Stimulated activated CD4-positive, alpha-beta T cell treated with anti-CD3 and anti-CD28 coated beads, Interleukin-15, amount 100 ng/mL, for 1 hour (primary cell): Measurements from ENCODE around the gene DOP1B.
"Not testable (repeated sequence)": the region's sequence is repeated elsewhere in the genome, so short reads cannot be mapped to it uniquely, and the experiment has no call there.

Experiments
- DNase-seq, 2 donors: peaks; one replicate each; pipeline ENCODE4 v3.0.0-alpha.2; 2020; ENCODE audit warnings: low read depth in 1 of 2, low spot score in 1 of 2

DOP1B gene

DNA sequence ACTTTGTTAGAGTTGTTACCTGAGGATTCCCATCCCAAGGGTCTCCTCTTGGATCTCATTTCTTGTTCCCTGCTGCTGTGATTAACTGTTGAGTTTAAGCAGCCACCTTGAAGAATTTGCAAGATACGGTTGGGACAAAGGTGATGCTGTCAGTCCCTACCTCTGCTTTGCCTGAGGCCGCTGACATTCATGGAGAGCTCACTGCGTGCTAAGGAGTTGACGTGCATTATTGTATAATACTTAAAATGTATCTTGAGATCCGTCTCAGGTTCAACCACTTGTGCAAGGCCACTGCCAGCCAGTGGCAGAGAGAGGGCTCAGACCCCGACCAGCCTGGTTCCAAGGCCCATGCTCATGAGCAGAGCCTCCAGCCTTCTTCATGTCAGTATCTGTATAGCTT is 14.2 kb downstream of the DOP1B start:
- no peak for DNase-seq

DNA sequence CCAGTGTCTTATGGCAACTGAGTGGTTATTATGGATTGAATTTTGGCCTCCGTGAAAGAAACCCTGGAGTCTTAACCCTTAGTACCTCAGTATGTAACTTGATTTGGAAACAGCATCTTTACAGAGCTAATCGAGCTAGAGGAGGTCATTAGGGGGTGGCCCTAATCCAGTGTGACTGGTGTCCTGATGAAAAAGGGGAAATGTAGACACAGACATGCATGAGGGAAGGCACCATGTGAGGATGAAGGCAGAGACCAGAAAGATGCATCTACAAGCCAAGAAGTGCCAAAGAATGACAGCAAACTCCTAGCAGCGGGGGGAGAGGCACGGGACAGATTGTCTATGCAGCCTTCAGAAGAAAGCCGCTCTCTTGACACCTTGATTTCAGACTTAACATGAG is 14.7 kb downstream of the DOP1B start:
- DNase-seq, result no peak

DNA sequence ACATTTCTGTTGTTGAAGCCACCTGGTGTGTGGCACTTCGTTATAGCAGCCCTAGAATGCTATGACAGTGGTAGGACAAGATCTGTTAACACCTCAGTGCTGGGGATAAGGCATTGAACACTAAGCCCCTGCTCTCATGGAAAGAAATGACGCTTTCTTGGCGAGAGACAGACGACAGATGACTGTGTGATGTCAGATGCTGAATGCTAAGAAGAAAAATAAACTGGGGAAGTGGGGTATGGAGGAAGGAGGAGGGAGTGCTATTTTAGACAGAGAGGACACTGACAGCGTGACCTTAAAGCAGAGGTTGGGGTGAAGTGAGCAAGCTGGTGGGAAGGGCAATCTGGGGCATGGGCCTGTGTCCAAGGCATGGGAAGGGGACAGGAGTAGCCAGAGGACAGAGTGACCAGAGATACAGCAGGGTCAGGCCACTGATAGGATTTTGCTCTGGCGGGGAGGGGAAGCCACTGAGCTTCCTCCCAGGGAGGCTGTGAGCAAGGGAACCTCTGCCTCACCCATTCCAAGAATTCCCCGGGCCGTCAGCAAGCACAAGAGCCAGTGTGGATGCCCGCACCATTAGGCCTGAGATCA is 15.2 kb downstream of the DOP1B start:
- DNase-seq, result no peak

DNA sequence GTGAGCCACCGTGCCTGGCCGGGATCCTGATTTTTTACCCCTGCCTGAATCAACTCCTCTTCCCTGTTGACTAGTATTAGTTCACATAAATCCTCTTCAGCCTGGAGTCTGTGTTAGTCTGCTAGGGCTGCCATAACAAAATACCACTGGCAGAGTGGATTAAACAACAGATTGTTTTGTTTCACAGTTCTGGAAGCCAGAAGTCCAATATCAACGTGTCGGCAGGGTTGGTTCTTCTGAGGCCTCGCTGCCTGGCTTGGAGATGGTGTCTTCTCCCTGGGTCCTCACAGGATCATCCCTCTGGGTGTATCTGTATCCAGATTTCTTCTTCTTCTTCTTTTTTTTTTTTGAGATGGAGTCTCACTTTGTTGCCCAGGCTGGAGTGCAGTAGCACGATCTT is 18.2 kb downstream of the DOP1B start:
- no peak for DNase-seq

GRCh38 chr21:36175771-36176565 is 19.3 kb downstream of the DOP1B start:
- no peak for DNase-seq

DNA sequence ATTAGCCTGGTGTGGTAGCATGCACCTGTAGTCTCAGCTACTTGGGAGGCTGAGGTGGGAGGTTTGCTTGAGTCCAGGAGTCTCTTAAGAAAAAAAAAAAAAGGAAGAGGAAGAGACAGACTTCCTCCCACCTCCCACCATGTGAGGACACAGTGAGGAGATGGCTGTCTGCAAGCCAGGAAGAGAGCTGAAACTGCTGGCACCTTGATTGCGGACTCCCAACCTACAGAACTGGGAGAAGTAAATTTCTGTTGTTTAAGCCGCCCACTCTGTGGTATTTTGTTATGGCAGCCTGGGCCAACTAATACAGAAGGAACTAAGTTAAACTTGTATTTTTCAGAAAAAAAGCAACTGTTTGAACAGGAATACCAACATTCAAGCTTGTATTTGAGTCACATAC is 21.7 kb downstream of the DOP1B start:
- no peak for DNase-seq

- no peak for DNase-seq
Measured at GRCh38 chr21:36179145-36179544, 22.5 kb downstream of the DOP1B start.

DNA sequence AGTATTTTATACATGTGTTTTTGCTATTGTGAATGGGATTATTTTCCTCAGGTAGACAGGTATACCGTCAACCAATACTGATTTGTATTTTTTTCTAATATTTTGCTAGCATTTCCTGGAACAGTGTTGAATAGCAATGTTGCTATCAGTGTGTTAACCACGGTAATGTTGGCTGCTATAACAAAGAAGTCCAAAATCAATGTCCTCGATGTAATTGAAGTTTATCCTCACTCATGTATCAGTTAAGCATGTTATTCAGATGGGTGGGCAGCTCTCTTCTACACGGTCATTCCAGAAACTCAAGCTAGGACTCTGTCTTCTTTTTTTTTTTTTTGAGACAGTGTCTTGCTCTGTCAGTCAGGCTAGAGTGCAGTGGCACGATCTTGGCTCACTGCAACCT is 24.3 kb downstream of the DOP1B start:
- DNase-seq, result no peak

DNA sequence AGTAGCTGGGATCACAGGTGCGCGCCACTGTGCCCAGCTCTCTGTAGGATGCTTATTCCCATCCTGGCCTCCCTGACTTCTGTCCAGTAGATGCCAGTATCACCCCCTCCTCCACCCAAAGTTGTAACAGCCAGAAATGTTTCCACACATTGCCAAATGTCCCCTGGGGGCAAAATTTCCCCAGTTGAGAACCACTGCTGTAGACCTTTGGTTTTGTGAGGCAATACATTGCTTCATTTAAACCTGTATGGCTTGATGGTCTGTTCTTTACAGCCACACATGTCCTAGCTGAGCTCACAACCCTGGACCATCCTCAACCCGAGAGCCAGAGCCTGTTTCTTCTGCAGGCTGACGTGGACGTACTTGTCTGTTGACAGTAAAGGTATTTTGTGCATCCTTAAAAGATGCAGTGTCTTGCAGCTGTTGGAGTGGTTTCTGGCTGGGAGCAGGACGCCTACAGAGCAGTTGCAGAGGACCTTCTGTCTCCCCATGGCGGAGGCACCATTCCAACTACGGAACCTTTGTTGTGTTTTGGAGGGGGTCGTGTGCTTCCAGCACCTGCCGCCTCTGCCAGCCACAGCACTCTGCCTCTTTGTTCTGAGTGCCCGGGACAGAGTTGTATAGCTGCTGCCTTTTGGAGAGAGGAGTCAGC is 26.6 kb downstream of the DOP1B start:
- no peak for DNase-seq

DNA sequence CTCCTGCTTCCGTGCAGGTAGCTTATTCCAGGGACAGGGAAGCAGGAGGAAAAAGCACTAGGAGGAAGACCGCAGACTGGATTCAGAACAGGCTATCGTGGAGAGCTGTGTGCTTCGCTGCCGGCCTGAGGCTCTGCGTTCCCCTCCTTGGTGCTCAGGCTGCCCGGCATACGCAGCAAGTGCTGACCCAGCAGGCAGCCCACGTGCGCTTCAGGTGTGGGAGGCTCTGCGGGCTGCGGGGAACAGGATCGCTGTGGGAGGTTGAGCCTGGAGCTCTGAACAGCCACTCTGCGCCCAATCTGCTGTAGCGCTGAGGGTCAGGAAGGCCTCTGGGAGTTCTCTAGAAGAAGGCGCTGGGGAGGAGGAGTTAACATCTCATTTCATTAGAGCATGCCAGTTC is 27.9 kb downstream of the DOP1B start:
- no peak for DNase-seq

GRCh38 chr21:36185523-36185922 is 28.9 kb downstream of the DOP1B start:
- DNase-seq, result no peak

GRCh38 chr21:36186081-36186480 is 29.5 kb downstream of the DOP1B start:
- no peak for DNase-seq

DNA sequence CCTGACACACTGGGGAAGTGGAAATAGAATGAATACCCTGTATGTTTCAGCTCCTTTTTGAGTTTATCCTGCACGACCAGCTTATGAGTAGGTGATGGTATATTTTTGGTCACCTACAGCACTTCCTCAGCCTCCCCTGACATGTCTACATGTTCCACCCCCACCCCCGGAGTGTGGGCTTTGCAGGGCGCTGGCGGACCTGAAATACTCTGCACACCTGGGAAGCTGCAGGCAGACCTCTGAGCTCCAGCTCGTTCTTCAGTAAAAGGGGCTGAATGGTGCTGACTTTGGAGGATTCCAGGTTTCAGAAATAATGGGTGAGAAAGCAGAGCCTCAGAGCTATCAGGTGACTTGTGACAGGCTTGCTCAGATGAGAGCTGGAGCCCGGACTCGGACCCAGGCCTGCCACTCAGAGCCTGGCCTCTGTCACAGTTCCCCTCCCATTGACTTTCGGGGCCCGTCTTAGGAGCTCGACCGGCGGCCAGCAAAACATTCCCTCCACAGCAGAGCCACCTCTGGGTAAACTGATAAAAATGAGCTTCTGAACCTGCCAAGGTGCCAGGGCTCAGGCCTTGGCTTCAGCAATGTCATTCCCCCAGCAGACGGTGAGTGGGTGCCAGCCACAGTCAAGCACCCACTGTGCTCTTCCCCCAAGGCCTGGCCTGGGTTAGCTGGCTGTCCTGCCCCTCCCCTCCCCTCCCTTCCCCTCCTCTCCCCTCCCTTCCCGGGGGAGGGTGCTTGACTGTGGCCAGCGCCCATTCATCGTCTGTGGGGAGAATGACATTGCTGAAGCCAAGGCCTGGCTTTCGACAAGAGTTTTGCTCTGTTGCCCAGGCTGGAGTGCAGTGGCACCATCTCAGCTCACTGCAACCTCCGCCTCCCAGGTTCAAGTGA is 30.1 kb downstream of the DOP1B start:
- no peak for DNase-seq

DNA sequence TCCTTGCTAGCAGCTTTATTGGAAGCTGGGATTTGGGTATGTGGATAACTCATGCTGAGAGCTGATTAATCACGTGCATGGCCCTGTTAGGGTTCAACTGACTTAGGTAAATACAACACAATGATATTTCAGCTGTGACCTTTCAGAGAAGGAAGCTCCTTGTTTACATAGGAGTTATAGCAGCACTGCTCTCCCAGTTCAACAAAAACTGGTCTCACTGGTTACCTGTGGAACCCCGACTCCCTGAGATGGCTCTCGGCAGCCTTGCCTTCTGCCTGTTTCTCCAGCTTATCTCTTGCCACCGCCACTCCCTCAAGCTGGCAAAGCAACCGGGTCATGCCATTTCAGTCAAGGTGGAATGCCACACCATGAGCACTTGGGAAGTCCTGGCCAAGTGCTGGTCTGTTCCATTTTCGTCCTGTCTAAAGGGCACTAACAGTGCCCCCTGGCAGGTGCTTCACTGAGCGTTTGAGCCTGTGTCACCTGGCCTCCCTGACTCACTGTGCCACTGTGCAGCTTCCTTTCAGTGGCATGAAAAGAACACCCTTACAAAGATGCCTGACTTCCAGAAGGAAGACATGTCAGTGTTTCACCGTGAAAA is 31.6 kb downstream of the DOP1B start:
- DNase-seq, result no peak

DNA sequence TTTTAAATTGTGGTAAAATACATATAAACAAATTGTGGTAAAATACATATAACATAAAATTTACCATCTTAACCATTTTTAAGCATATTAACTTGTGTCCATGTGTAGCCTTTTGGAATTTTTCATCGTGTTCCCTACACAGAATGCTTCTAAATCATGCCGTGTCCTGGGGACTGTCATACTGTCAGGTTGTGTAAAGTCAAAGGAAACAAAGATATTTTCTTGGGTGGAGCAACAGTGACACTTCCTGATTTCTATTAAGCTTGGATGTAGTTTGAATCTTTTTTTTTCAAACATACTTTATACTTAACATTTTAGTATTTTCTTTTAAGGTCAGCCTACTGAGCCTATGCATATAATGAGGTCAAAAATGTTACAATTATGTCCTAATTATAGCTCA is 32.3 kb downstream of the DOP1B start:
- no peak for DNase-seq

DNA sequence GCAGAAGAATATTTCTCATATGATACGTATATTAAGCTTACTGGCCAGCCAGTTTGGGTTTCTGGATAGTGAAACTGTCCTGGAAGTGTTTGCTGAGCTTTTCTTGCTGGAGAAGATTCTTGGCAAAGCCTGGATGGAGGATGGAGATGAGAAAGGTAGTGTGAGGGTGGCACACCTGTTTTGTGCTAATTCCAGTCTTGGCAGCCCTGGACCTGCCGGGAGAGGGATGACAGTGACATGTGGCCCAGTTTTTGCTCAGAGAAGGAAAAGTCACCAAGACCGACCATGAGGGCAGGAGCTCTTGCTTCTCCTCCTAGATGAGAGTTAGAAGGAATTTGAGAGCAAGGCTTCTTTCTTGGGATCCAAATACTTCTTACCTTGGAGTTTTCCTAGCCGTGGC is 34.1 kb downstream of the DOP1B start:
- DNase-seq, result no peak

GRCh38 chr21:36193200-36193599 is 36.6 kb downstream of the DOP1B start:
- no peak for DNase-seq

DNA sequence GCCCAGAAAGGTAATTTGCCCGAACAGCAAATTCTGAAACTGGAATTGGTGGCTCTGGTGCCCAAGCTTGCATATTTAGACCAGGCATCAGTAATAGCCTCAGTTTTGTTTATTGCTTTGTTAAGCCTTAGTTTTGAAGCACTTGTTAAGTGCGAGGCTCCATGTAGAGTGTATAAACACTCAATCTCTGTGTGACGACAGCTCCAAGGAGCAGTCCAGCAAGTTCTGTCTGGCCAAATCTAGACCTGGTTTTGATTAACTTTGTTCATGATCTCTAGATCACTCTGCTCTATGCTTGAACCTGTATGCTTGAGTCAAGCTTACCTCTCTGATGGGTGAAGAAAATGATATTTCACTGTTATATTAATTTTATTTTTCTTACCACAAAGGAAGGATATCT is 37.4 kb downstream of the DOP1B start:
- DNase-seq, result no peak

- no peak for DNase-seq
Measured at GRCh38 chr21:36195613-36196012, 39.0 kb downstream of the DOP1B start.

DNA sequence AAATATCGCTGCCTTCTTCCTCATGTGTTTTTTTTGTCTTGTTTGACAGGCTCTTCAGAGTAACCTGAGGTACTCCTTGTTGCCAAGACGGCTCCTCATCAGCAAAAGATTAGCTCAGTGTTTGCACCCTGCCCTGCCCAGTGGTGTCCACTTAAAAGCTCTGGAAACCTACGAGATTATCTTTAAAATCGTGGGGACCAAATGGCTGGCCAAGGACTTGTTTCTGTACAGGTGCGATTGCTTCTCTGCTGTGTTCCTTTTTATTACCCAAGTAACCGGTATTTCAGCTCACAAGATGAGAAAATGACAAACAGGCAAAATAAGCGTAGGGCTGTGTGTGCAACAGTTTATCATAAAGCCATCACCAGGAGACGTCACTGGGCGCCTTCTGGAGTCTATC is 42.4 kb downstream of the DOP1B start:
- DNase-seq, result no peak

GRCh38 chr21:36199575-36199974 is 43.0 kb downstream of the DOP1B start:
- not testable (repeated sequence) for DNase-seq
